GM19193 (cell line): ENCODE results near the gene ANKRD52.

Experiments
- POLR2A ChIP-seq: IDR thresholded peaks from 4 replicates; pipeline ENCODE4 v1.6.1; 2011; ENCODE audit not compliant: insufficient read depth, insufficient read length; ENCODE audit errors: extremely low read depth

Gene ANKRD52

DNA sequence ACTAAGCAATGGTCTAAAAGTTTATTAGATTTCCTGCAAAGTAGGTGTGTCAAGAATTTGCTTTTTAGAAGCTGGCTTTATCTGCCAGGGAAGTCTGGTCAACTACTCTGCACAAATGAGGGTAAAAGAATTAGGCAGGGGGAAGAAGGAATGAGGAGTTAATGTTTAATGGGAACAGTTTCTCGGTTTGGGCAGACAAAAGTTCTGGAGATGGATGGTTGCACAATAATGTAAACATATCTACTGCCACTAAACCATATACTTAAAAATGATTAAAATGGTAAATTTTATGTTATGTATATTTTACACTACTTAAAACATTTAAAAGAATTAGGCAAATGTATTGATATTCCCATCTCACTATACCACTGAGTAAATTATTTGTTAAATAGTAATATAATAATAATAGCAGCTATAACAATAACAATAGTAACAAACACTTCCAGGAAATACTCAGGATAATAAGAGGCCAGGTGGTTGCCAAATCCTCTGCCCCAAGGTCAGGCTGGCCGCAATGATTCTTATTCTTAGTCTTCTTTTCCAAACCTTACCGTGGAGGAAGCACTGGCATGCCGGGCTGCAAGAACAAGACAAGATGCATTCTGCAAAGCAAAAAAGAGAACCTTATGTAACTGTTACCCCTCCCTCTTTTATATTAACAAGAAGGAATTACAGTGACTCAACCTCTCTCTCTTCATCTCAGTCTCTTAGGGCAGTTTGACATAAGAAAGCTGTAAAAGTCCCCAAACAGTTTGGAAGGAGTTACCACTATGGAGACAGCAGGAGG, 28.1 kb upstream of the ANKRD52 start:
- no peak for TF ChIP-seq POLR2A

DNA sequence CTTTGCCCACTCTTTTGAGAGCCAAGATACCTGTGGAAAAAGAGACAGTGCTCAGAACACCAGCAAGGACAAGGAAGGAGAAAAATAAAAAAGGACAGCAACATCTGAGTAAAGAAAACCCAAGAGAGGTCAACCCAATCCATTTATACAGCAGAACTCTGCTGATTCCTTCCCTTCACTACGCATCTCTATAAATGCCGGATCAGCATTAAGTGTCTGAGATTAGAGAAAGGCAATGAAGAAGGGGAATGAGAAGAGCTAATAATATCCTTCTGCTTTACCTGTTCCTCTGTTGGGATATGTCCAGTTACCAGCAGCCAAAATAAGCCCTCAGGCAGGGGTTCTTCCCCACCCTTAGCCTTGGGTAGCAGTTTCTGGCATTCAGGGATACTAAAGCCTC, 24.4 kb upstream of the ANKRD52 start:
- TF ChIP-seq POLR2A = no peak

DNA sequence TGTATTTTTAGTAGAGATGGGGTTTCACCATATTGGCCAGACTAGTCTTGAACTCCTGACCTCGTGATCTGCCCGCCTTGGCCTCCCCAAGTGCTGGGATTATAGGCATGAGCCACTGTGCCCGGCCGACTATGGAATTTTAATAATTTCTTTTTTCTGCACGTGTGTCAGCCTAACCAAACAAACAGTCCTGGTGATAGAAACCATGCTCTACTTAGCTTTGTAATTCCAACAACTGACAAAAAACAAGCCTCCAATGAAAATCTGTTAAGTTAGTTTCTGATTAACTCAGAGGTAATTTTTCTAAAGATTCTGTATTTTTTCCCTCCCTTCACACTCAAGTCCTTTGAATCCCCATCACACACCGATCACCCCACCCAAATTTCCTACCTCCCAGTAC, 23.8 kb upstream of the ANKRD52 start:
- no peak for TF ChIP-seq POLR2A

DNA sequence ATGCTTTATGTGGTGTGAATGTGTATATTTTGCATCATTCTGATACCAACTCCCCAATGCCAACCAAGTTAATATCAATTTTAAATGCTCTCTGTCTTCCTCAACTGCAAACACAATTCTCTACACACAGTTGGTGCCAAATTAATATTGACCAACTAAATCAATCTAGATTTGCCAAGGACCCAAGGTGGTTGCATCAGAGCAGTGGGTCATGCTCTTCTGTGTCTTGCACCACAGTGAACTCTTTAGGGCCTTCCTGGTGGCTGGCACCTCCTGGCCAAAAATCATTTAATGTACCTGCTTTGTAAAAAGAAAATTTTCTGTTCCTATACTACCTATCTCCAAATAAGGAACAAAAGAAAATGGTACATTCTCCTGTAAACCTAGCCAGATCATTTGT, 22.7 kb upstream of the ANKRD52 start:
- no peak for TF ChIP-seq POLR2A

DNA sequence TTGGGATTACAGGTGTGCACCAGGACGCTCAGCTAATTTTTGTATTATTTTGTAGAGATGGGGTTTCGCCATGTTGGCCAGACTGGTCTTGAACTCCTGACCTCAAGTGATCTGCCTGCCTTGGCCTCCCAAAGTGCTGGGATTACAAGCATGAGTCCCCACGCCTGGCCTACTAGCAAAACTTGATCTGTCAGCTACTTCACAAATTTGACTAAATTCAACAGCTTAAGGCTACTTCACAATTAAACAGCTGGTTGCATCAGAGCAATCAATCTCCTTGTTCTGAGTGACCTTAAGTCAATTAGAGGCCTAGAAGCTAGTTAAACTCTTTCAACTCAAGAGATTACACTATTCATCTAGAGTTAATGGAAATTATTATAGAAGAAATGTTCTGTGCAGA, 20.7 kb upstream of the ANKRD52 start:
- no peak for TF ChIP-seq POLR2A

DNA sequence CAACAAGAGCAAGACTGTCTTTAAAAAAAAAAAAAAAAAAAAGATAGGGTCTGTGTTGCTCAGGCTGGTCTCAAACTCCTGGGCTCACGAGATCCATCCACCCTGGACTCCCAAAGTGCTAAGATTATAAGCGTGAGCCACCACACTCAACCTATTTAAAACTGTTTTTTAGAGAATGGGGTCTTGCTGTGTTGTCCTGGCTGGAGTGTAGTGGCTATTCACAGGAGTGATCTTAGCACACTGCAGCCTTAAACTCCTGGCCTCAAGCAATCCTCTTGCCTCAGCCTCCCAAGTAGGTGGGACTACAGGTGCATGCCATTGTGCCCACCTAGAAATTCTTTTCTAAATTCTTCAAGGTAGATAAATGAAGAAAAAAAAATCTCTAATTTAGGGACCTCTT, 16.1 kb upstream of the ANKRD52 start:
- no peak for TF ChIP-seq POLR2A

DNA sequence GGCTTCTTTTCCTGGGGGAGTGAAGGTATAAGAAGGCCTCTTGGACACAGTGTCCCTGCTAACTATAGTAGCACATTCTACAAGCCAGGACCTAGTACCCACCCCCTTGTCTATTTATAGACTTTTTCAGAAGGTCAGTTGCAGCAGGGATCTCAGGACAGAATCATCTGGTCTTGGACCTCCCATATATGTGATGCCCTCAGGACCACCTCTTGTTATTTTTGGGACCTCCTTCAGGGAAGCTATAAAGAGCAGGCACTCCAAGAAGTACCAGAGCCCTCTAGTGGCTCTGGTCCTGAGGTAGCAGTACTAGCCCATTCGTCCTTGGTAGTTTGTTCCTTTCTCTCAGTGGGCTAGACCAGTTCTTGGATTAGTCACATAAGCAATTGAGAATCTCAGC, 12.8 kb upstream of the ANKRD52 start:
- no peak for TF ChIP-seq POLR2A

DNA sequence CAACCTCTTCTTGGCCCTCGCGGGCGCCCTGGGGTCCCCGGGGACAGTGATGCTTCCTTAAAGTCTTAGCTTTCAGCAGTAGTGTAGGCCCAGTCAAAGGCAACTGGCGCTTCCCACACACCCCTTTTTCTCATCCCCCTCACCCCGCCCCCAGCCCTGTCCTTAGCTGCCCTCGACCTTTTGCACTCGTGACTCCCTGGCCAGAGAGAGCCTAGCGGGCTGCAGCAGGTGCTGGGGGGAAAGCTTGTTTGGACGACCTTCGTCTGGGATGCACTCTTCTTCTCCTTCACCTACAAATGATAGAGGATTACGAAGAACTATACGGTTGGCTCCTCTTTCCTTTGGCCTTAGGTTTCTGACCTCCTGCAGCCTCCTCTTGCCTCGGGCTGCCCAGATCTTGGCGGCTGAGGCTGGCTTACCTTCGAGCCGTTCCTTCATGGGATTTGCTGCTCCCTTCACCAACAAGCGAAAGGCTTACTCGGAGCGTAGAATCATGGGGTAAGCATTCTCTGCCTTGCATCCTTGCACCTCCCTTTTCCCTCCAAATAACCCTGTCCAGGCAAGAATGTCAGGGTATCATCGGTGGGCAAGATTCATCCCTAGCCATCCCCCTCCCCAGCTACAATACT, 9.4 kb upstream of the ANKRD52 start:
- no peak for TF ChIP-seq POLR2A

DNA sequence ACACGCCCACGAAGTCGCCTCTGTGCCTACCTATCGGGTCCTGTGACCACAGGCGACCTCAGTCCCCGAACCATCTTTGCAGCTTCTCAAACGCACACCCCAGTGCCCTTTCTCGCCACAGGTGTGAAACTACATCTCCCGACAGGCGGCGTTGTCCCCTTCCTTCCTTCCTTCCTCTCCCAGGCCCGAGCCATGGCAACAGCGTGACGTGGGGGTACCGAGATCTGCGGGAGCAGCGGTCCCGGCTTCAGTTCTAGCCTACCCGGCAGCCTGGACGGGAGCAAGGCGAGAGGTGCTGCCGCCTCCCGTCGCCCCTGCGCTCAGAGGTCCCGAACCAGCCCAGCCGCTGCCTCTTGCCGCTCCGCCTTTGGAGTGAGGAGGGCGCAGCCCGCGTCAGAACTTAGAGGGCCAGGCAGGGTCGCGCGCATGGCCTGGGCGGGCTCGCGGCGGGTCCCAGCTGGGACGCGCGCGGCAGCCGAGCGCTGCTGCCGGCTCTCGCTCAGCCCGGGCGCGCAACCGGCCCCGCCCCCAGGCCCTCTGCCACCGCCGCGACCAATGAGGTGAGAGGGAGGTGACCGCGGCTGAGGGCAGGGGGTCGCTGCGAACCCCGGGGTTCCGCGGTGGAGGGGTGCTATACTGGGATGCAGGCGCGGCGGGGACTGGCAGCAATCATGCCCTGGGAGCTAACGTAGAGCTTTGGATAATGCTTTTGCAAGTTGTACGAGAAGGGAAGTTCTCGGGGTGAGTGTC, 8.7 kb upstream of the ANKRD52 start, which contains the start of gene COQ10A:
Gene COQ10A, plus strand, starts transcription at position 250 of the 750 bp plus-strand sequence. Its CDS starts 177 bp downstream, at position 427.
- peak; percentile 91 for TF ChIP-seq POLR2A

DNA sequence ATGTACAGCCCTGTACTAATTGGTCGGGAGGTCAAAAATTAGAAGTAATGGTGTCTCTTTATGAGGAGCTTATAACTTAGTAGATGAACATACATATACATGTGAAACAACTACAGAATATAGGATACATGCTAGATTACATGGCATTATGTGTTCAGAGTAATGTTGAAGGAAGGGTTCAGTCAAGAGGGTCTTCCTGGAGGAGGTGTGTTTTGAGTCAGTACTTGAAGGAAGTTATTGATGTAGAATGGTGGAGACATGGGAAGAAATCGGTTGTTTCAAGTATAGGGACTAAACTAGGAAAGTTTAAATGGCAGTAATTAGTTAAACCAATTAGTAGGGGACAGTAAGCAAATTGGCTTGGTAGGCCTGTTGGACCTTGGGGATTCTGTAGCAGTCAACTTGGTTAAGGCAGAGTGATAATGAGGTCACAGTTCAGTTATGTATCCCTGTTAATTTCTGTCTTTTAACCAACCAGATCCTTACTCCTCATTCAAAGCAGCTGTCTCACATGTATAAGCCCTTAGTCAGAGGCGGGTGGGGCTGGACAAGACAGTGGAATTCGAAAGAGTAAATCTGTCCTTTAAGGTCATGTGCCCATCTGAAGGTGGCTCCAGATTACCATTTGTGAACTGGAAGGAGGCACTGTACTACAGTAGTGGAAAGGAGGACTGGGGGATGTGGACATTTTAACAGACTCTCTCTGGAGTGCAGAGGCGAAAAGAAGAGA, 3.5 kb upstream of the ANKRD52 start:
- TF ChIP-seq POLR2A = no peak

DNA sequence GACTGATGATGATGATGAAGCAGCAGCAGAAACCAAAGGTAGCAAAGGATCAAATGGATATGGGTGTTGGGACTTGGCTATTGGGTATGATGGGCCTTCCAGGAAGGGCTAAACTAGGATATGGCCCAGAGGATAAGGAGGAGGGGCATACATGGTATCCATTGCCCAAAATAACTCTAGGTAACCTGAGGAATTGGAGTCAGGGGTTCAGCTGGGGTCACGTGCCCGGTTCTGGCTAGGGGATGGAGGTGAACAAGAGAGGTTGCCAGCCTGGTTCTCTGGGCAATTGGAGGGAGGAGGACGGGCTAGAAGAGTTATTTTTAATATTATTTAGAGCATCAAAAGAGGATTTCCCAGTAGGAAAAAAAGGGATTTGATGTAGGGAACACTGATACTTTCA, 2.7 kb upstream of the ANKRD52 start:
- no peak for TF ChIP-seq POLR2A

DNA sequence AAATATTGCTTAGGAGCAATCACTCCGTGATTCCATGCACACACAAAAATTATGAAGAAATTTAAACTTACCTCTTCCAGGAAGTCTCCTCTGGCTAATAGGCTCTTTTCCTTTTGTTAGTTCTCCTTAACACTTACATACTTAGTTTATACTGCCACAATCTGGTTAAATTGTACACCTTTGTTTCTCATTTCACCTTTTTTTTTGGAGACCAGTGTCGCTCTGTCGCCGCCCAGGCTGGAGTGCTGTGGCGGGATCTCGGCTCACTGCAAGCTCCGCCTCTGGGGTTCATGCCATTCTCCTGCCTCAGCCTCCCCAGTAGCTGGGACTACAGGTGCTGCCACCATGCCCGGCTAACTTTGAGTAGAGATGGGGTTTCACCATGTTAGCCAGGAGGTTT, 2.2 kb upstream of the ANKRD52 start:
- TF ChIP-seq POLR2A = no peak

DNA sequence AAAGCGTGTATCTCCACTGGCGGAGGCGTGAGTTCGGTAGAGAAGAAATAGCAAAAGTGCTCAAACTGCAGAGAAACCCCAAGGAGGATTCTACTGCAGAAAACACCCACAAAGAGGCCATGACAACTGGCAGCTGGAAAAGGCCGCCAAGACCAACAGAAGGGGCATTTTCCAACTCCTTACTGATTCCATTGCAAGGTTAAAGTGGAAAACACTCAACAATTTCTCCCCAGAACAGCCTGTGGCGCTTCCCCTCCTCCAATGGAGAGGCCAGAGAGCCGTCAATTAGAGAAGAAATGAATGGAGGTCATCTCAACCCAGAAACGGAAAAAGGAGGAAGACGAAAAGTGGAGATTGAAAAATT, 618 bp upstream of the ANKRD52 start:
- no peak for TF ChIP-seq POLR2A

DNA sequence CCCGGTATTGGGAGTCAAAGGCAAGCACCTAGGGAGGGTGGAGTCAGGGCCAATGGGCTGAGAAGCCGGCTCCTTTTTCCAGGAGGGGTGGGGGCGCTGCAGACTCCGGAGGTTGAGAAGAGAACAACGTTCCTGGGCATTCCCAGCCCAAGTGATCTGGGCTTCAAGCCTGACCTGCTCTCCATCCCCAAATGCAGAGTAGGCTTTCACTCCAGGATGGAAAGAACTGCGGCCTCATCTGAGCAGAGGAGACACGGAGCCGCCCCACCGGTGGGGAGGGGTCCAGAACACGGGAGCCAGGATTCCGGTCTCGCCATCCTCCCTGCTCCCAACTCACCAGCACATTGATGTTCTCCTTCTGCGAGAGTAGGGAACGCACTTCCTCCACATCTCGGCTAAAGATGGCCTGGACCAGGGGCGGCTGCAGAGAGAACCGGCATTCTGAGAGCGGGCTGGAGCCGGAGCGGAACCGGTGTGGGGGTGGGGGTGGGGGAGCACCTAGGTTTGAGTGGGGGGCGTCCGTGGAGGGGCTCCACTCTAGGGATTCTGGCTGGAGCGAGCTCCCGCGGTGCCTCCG, 605 bp downstream of the ANKRD52 start:
- TF ChIP-seq POLR2A = no peak

DNA sequence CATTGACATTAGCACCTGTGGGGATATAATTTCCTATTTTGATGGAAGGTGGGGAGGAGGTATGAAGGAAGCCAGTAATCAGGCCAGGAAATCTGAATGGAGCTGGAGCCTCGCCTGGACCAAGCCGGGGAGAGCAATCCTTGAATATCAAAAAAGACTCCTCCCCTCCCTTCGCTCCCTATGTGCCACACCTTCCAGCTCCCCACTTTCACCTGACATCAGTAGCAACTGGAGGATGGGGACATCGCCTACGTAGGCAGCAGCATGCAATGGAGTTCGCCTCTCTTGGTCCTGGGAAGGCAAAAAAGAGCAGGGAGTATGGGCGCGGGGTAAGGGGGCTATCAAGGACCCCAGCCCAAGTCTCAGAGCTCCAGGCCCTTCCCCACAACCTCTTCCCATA, 1.1 kb downstream of the ANKRD52 start:
- TF ChIP-seq POLR2A = no peak
